RKO (cell line): ENCODE data around the gene NXF2.
"Not testable (repeated sequence)": the region's sequence is repeated elsewhere in the genome, so short reads cannot be mapped to it uniquely, and the experiment has no call there.

Source experiments
- DNase-seq: peaks from one replicate; pipeline ENCODE4 v3.0.0-alpha.2; 2016; ENCODE audit warnings: low spot score

Gene NXF2, protein sequence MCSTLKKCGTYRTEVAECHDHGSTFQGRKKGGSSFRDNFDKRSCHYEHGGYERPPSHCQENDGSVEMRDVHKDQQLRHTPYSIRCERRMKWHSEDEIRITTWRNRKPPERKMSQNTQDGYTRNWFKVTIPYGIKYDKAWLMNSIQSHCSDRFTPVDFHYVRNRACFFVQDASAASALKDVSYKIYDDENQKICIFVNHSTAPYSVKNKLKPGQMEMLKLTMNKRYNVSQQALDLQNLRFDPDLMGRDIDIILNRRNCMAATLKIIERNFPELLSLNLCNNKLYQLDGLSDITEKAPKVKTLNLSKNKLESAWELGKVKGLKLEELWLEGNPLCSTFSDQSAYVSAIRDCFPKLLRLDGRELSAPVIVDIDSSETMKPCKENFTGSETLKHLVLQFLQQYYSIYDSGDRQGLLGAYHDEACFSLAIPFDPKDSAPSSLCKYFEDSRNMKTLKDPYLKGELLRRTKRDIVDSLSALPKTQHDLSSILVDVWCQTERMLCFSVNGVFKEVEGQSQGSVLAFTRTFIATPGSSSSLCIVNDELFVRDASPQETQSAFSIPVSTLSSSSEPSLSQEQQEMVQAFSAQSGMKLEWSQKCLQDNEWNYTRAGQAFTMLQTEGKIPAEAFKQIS

DNA sequence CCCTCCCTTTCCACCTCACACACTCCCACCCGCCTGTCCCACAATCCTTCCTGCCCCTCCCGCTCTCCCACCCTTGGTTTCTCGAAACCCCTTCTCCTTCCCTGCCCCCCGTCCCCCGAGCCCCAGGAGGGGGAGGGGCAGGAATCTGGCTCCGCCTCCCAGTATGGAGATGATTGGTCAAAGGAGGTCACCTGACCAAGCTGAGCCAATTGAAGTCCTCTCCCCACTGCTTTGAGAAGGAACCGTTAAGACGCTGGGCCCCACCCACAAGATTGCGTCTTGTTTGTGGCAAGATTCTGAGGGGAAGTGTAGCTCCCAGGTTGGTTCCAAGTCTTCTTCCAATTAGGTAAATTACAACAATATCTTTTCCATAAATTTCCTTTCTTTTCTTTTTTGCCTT is at the start of gene NXF2:
NXF2 (plus strand) TSS at position 275 of the 400 bp plus-strand sequence. CDS start 59,912 bp downstream, outside the sequence.
- not testable (repeated sequence) for DNase-seq

DNA sequence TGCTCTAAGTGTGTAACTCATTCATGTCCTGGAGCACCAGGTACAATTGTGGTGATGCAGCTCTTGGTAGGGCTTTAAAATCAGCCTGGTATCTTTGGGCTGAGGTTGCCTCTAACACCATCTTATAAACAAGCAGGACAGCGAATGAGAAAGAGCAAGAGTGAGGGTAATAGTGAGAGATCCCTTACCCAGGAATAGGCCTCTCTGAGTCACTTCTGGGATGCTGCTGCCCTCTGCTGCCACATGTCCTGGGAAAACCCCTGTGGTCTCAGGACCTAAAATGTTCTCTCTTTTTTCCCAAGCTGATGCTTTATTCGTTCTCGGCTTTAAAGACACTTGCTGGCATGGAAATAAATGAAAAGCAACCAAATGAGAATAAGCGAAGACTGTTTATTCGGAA is 39.0 kb upstream of the NXF2 start:
- DNase-seq = not testable (repeated sequence)

DNA sequence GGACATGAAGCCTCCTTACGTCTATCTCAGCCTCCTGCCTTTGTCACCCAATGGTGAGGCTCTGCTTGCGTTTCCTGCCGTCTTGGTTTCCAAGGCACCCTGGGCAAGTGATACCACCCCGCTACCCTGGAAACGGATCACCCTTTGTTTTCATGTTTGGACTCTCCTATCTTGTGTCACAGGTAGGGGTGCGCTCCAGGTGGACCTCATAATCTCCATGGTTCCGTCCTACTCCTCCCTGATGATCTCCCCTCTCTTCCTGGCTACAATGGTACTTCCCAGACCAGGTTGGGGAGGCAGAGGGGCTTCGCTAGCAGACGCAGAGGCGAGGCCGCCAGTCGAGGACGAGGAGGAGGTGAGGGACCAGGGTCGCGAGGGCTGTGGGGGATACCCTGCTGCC is 32.0 kb upstream of the NXF2 start, which contains the start of gene TCP11X1:
TCP11X1 (plus strand) TSS at position 316 of the 400 bp plus-strand sequence.
- DNase-seq = not testable (repeated sequence)

DNA sequence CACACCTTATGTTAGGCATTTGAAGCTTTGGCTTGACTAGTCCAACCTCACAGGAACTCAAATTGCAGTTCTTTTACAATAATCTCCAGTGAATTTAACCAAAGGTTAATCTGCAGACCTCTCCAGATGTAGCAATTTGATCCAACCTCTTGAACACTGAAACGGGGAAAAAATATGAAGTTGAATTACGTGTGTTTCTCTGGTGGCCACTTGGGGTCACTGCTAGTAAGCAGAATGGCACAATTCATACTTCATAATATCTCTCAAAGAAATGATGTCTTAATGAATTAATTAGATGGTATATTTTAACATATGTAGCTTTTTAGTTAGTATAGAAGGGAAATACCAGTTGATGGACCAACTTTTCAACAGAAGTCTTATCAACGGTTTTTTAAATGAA is 30.5 kb upstream of the NXF2 start:
- not testable (repeated sequence) for DNase-seq

DNA sequence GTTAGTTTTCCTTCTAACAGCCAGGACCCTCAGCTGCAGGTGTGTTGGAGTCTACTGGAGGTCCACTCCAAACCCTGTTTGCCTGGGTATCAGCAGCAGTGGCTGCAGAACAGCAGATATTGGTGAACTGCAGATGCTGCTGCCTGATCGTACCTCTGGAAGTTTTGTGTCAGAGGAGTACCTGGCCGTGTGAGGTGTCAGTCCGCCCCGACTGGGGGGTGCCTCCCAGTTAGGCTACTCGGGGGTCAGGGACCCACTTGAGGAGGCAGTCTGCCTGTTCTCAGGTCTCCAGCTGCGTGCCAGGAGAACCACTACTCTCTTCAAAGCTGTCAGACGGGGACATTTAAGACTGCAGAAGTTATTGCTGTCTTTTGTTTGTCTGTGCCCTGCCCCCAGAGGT is 11.3 kb upstream of the NXF2 start:
- not testable (repeated sequence) for DNase-seq

DNA sequence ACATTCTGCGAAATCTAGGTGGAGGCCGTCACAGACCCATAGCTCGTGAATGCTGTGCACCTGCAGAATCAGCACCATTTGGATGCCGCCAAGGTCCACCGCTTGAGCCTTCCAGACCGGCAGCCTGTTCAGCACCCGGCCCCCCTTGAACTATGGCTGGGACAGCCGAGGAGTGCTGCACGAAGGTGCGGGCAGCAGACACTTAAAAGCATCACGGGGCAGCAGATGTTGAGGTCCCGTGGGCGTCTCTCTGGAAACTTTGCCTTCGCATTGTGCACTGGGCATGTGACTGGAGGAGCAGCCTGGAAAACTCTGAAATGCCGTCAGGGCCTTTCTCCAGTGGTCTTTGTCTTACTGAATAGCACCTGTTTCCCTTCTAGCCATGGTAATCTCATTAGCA is 6.7 kb upstream of the NXF2 start:
- not testable (repeated sequence) for DNase-seq

DNA sequence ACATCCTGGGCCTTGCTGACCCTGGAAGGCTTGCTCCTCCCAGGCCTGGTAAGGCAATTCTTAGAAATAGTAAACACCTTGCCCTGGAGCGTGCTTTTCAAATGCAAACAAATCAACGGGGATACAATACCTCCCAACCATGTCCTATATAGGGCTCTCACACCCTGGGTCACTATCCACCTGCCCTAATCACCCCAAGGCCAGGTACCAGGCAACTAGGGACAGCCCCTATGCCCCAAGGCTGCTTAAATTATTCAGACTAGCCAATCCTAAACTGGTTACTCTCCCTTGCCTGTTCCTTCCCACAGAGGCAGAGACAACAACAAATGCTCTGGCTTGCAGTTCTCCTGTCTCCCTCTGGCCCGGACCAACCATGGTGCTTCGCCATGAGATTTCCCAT is 25.3 kb downstream of the NXF2 start:
- DNase-seq = not testable (repeated sequence)

DNA sequence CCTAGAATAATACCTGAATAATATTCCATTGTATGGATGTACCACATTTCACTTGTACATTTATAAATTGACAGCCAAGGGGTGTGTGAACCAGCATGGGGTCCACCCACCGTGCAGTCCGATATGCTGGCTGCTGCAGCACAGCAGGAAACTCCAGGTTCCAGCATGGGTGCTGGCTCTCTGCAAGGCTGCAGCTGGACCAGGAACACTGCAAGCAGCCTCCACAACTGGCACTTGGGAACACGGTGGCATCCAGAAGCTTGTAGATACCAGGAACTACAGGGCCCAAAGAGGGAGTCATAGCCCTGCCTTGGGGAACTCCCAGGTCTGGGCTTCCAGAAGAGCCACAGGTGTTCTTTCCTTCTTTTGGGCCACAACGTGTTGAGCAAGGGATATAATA is 91.2 kb downstream of the NXF2 start:
- DNase-seq = no peak

DNA sequence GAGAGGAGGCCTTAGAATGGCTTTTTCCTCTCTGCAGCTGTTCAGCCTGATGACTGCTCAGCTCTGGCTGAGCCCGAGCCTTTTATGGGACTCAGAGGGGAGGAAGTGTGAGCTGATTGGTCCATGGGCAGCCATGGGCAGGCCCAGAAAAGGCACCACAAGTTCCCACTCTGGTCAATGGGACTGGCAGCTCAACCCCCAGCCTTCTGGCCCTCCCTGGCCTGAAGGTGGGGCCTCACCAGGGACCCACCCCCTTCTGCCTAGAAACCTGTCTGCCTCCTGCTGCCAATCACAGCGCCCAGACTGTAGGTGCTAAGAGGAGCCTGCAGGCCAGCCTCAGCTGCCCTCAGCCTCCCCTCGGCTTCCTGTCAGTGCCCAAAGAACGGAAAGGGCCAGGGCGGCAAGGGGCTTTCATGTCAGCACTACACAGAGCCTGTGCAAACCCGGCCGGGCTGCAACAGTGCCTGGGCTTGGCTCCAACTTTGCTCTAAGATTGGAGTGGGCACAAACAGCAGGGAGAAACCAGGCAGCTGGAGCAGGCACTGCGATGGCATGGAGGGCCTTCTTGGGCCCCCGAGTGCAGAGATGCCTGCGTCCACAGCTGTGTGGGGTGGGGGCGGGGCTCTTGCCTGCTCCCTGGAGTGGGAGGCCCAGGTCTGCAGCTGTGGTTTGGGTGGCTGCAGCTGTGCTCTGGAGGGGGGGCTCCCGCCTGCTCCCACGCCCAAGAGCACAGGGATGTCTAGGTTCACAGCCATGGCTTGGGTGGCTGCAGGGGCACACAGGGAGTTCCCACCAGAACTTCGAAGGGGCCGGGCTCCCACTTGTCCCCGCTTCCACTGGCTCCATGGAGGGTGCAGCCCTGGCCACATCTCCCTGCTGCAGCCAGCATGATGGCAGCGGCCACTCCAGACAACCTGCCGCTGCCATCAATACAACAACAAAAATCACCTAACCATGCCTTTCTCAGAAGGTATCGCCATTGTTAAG is 92.6 kb downstream of the NXF2 start:
- peak; percentile 22 for DNase-seq

DNA sequence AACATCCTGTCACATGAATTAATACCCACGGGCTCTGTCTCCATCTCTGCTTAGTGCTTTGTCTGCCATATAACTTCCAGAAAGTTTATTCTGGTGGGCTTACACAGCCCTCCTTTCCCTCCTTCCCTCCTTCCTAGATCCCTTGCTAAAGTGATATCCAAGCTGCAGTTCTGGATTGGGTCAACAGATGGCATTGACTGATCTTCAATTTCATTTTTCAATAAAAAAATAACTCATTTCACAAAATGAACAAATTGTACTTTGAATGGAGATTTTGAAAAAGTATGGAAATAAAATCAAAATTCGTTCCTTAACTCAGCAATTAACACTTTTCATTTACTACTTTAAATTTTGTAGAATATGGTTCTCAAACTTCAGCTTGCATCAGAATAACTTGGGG is 94.9 kb downstream of the NXF2 start:
- peak; percentile 7 for DNase-seq

DNA sequence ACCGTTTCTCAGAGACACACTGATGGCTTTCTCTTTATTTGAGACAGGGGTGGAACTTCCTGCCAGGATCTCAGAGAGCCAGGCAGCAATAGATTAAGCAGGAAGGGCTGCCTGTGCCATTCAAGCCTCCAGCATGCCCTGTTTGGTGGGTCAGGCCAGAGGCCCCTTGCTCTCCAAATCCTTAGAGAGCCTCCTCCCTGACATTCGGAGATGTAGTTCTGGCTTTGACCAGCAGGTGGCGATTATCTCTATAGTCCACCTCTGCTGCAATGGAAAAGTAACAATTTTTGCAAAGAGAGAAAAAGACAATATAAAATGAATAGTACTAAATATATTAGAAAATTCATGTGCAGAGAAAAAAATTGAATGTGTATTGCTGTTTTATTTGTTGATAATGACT is 98.9 kb downstream of the NXF2 start:
- peak; percentile 49 for DNase-seq
